ENCODE data around the gene CAPN5.
A peak's percentile ranks its signal among the peaks of the same experiment; 100 is the strongest.

Gene CAPN5

GRCh38 chr11:77121096-77121640 lies 54.4 kb downstream of the CAPN5 start:
- no peak for TF ChIP-seq Cebpa-rat (IDR thresholded peaks at IDR 0.05)
- Histone ChIP-seq H3K4me2 (peak overlapping the region; percentile 64 to 95 (median 87)), H3K9me3 (replicated peaks in 1 of 11) (no peaks in the 10 kb centered on the region), H3K4me1 (peaks cover 13 to 68% (median 45%) of the 10 kb centered on the region in 10 experiments), H3K4me3 (peak overlapping the region in 4 of 10 experiments; percentile 12 to 24 (median 22); a peak in 3 of 20 replicates), H3K9ac (peak overlapping the region in 5 of 11 experiments; percentile 11 to 23 (median 18); a peak in 3 of 22 replicates), H3K36me3 (peaks cover 0 to 26% (median 0%) of the 10 kb centered on the region in 11 experiments; a peak in 4 of 22 replicates), H4K20me1 (peaks cover 0 to 19% (median 0%) of the 10 kb centered on the region in 11 experiments; a peak in 3 of 22 replicates), H3K27ac (0 out of 22 replicates have a peak overlapping the region, but pooled peaks of 1 of the 11 experiments have one; percentile 20), H3K27me3 (no peaks in the 10 kb centered on the region)

DNA sequence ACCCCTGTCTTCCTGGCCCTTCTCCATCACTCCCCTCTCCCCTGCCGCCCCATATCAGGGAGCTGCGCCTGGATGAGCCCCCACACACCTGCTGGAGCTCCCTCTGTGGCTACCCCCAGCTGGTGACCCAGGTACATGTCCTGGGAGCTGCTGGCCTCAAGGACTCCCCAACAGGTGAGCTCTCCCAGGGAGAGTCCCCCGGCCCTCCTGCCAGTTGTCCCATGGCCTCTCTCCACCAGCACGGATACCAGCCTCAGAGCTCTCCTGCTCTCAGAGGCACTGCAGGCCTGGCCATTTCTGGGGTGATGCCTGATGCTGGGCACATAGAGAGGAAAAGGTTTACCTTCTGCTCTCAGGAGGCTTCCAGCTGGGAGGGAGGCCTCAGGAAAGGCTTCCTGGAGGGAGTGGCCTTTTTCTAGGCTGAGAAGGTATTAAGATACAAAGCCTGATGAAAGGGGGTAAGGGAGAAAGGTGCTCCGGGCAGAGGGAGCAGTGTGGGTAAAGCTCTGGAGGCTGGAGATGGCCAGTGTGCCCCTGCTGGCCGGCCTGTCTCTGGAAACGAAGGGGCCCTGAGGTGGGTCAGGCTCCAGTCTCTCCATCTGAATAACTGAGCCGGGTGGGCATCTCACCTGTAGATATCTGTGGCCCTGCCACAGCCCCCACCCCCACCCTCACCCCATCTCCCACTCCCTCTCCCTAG lies 55.3 kb downstream of the CAPN5 start:
- Histone ChIP-seq H3K9ac (0 out of 22 replicates have a peak overlapping the region, but pooled peaks of 1 of the 11 experiments have one; percentile 23), H3K9me3 (replicated peaks in 1 of 11) (no peaks in the 10 kb centered on the region), H4K20me1 (peaks cover 0 to 19% (median 0%) of the 10 kb centered on the region in 11 experiments; a peak in 3 of 22 replicates), H3K4me1 (peaks cover 17 to 70% (median 49%) of the 10 kb centered on the region in 10 experiments), H3K27ac (no peak overlapping the region), H3K36me3 (peaks cover 0 to 26% (median 0%) of the 10 kb centered on the region in 11 experiments; a peak in 4 of 22 replicates), H3K27me3 (no peaks in the 10 kb centered on the region), H3K4me2 (peak overlapping the region; percentile 64 to 95 (median 87); a peak in 20 of 22 replicates), H3K4me3 (no peak overlapping the region)
- TF ChIP-seq Cebpa-rat (IDR thresholded peaks at IDR 0.05): no peak

- Histone ChIP-seq H4K20me1 (peaks cover 0 to 14% (median 0%) of the 10 kb centered on the region in 11 experiments; a peak in 3 of 22 replicates), H3K27me3 (no peaks in the 10 kb centered on the region), H3K4me3 (no peak overlapping the region), H3K9ac (no peak overlapping the region), H3K9me3 (replicated peaks in 1 of 11) (no peaks in the 10 kb centered on the region), H3K4me2 (peak overlapping the region in 6 of 11 experiments; percentile 28 to 95 (median 86); a peak in 8 of 22 replicates), H3K27ac (no peak overlapping the region), H3K36me3 (peaks cover 0 to 26% (median 0%) of the 10 kb centered on the region in 11 experiments; a peak in 4 of 22 replicates), H3K4me1 (peaks cover 21 to 70% (median 51%) of the 10 kb centered on the region in 10 experiments)
- TF ChIP-seq Cebpa-rat (IDR thresholded peaks at IDR 0.05): no peak
These were observed 55.9 kb downstream of the CAPN5 start for GRCh38 chr11:77122576-77123212.

DNA sequence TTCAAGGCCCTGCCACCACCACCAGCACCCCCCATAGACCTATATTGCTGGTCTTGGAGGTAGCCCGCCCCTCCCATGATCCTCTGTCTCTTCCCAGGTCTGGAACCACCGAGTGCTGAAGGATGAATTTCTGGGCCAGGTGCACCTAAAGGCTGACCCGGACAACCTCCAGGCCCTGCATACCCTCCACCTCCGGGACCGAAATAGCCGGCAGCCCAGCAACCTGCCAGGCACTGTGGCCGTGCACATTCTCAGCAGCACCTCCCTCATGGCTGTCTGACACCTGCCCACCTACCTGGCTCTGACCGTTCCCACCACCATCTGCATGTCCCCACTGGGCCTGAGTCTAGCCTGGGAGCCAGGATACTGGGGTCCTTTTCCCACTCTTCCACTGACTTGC lies 56.8 kb downstream of the CAPN5 start:
- no peaks in the 10 kb centered on the region for H3K27me3 ChIP-seq
- H4K20me1 ChIP-seq: peaks cover 0 to 14% (median 0%) of the 10 kb centered on the region in 11 experiments; a peak in 4 of 22 replicates
- no peak for TF ChIP-seq Cebpa-rat (IDR thresholded peaks at IDR 0.05)
- H3K4me2 ChIP-seq: no peak overlapping the region
- no peak overlapping the region for H3K27ac ChIP-seq
- peaks cover 30 to 79% (median 60%) of the 10 kb centered on the region in 10 experiments for H3K4me1 ChIP-seq
- H3K4me3 ChIP-seq: no peak overlapping the region
- H3K36me3 ChIP-seq: peaks cover 0 to 17% (median 0%) of the 10 kb centered on the region in 11 experiments; a peak in 4 of 22 replicates
- no peaks in the 10 kb centered on the region for H3K9me3 ChIP-seq (replicated peaks in 1 of 11)
- no peak overlapping the region for H3K9ac ChIP-seq

GRCh38 chr11:77124041-77124440 lies 57.3 kb downstream of the CAPN5 start:
- Histone ChIP-seq H3K4me3 (no peak overlapping the region), H3K4me1 (peaks cover 31 to 83% (median 64%) of the 10 kb centered on the region in 10 experiments), H3K9ac (no peak overlapping the region), H3K27me3 (no peaks in the 10 kb centered on the region), H4K20me1 (peaks cover 0 to 14% (median 0%) of the 10 kb centered on the region in 11 experiments; a peak in 4 of 22 replicates), H3K36me3 (peaks cover 0 to 13% (median 0%) of the 10 kb centered on the region in 11 experiments; a peak in 4 of 22 replicates), H3K27ac (no peak overlapping the region), H3K4me2 (peak overlapping the region in 3 of 11 experiments; percentile 3 to 12 (median 7); a peak in 1 of 22 replicates), H3K9me3 (replicated peaks in 1 of 11) (no peaks in the 10 kb centered on the region)
- TF ChIP-seq Cebpa-rat (IDR thresholded peaks at IDR 0.05): no peak

- no peak for TF ChIP-seq Cebpa-rat (IDR thresholded peaks at IDR 0.05)
- H3K27me3 ChIP-seq: no peaks in the 10 kb centered on the region
- H3K4me3 ChIP-seq: no peak overlapping the region
- no peak overlapping the region for H3K27ac ChIP-seq
- H3K9ac ChIP-seq: no peak overlapping the region
- H3K4me1 ChIP-seq: peaks cover 31 to 84% (median 66%) of the 10 kb centered on the region in 10 experiments
- H3K4me2 ChIP-seq: peak overlapping the region in 4 of 11 experiments; percentile 3 to 12 (median 10); a peak in 3 of 22 replicates
- peaks cover 0 to 8% (median 0%) of the 10 kb centered on the region in 11 experiments; a peak in 4 of 22 replicates for H3K36me3 ChIP-seq
- H4K20me1 ChIP-seq: peaks cover 0 to 14% (median 0%) of the 10 kb centered on the region in 11 experiments; a peak in 4 of 22 replicates
- no peaks in the 10 kb centered on the region for H3K9me3 ChIP-seq (replicated peaks in 1 of 11)
These were observed 57.7 kb downstream of the CAPN5 start for GRCh38 chr11:77124488-77124887.

GRCh38 chr11:77125191-77125590 lies 58.4 kb downstream of the CAPN5 start:
- no peak overlapping the region for H3K27ac ChIP-seq
- no peak overlapping the region for H3K9ac ChIP-seq
- H3K27me3 ChIP-seq: no peaks in the 10 kb centered on the region
- no peak overlapping the region for H3K4me3 ChIP-seq
- peaks cover 31 to 90% (median 71%) of the 10 kb centered on the region in 10 experiments for H3K4me1 ChIP-seq
- no peaks in the 10 kb centered on the region for H3K9me3 ChIP-seq (replicated peaks in 1 of 11)
- no peak for TF ChIP-seq Cebpa-rat (IDR thresholded peaks at IDR 0.05)
- peak overlapping the region in 5 of 11 experiments; percentile 7 to 87 (median 18); a peak in 3 of 22 replicates for H3K4me2 ChIP-seq
- H3K36me3 ChIP-seq: peaks cover 0 to 7% (median 0%) of the 10 kb centered on the region in 11 experiments; a peak in 3 of 22 replicates
- peaks cover 0 to 14% (median 0%) of the 10 kb centered on the region in 11 experiments; a peak in 4 of 22 replicates for H4K20me1 ChIP-seq

DNA sequence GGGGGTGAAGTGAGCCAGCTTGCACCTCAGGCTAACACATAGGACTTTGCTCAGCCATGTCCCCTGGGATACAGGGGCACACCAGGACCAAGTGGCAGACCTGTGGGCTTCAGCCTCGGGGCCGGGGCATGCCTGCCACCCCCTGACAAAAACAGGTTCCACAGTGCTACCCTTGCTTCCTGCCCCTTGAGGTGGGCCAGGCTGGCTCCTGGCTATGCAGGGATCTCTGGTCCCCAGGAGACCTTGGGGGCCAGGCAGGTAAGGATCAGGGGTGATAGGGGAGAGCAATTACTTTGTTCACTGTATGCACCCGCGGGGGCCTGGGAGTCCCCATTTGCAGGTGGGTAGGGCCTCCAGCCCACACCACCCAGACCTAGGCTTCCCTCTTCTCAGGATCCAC lies 58.9 kb downstream of the CAPN5 start:
- Histone ChIP-seq H3K27me3 (no peaks in the 10 kb centered on the region), H3K9ac (peak overlapping the region in 1 of 11 experiments; percentile 9; a peak in 1 of 22 replicates), H4K20me1 (peaks cover 0 to 12% (median 0%) of the 10 kb centered on the region in 11 experiments; a peak in 4 of 22 replicates), H3K4me1 (peaks cover 29 to 91% (median 72%) of the 10 kb centered on the region in 10 experiments), H3K9me3 (replicated peaks in 1 of 11) (no peaks in the 10 kb centered on the region), H3K4me2 (peak overlapping the region in 4 of 11 experiments; percentile 15 to 87 (median 52); a peak in 5 of 22 replicates), H3K4me3 (no peak overlapping the region), H3K36me3 (peaks cover 0 to 7% (median 0%) of the 10 kb centered on the region in 11 experiments; a peak in 2 of 22 replicates), H3K27ac (no peak overlapping the region)
- no peak for TF ChIP-seq Cebpa-rat (IDR thresholded peaks at IDR 0.05)
